Measurements from ENCODE around the gene DISC1. TPM values are rescaled to one million over a fixed set of nuclear protein-coding genes. Genes with fewer than 3 reads are reported as not detected.
A peak's percentile ranks its signal among the peaks of the same experiment; 100 is the strongest.

DISC1 gene
- polyA plus RNA-seq, 1 experiment: 2.3 TPM

DNA sequence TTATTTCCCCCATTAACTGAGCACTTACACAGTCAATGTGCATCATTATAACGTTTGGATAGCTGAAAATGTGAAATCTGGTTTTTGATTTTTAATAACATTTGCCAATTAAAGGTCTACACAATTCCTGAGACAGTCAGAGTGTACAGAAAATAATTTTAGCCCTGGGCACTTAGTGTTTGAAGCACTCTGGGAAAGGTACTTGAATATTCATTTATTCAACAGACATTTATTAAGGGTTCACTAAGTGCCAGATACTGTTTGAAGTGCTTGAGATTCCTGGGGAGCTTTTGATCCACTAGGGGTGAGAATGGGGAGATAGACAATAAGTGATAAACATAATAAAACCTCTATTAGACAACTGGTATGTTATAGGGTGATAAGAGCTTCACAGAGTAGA, 141.8 kb downstream of the DISC1 start:
- TF ChIP-seq, protein P1, sequence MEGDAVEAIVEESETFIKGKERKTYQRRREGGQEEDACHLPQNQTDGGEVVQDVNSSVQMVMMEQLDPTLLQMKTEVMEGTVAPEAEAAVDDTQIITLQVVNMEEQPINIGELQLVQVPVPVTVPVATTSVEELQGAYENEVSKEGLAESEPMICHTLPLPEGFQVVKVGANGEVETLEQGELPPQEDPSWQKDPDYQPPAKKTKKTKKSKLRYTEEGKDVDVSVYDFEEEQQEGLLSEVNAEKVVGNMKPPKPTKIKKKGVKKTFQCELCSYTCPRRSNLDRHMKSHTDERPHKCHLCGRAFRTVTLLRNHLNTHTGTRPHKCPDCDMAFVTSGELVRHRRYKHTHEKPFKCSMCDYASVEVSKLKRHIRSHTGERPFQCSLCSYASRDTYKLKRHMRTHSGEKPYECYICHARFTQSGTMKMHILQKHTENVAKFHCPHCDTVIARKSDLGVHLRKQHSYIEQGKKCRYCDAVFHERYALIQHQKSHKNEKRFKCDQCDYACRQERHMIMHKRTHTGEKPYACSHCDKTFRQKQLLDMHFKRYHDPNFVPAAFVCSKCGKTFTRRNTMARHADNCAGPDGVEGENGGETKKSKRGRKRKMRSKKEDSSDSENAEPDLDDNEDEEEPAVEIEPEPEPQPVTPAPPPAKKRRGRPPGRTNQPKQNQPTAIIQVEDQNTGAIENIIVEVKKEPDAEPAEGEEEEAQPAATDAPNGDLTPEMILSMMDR (IDR thresholded peaks at IDR 0.05; ENCODE audit: insufficient read depth, low read depth, low read length): no peak
- H3K4me3 ChIP-seq (ENCODE audit: low read depth, low read length): no peak overlapping the region
- ChIA-PET POLR2A (no interaction called here), CTCF (no interaction called here)
- DNase-seq (ENCODE audit: low read depth): no peak
- peaks cover 5% of the 10 kb centered on the region for H3K36me3 ChIP-seq (ENCODE audit: control insufficient read depth, insufficient read depth, low read length)
- no peaks in the 10 kb centered on the region for H3K27me3 ChIP-seq (ENCODE audit: control insufficient read depth, insufficient read depth, low read length)

DNA sequence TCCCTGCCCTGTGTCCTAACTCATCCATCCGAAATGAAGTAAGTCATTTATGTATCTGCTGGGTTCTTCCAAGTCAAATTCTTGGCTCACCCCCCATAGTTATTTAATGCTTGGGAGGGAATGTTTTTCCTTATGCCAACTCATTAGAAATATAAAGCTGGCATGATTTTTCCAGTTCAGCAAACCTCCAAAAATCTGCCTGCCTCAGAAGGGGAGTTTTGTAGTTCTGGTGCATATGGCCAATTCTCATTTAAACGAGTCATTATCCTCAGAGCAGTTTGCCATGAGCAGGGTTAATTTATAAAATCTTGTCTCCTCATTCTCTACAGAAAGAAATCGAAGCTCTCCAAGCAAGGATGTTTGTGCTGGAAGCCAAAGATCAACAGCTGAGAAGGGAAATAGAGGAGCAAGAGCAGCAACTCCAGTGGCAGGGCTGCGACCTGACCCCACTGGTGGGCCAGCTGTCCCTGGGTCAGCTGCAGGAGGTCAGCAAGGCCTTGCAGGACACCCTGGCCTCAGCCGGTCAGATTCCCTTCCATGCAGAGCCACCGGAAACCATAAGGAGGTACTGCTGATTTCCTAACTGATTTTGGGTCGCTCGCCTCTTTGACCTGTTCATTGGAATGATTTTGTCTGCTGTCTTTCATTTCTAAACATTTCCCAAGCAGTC, 144.1 kb downstream of the DISC1 start:
- POLR2A ChIA-PET: no interaction called here
- no peak overlapping the region for H3K4me3 ChIP-seq (ENCODE audit: low read depth, low read length)
- no peak for DNase-seq (ENCODE audit: low read depth)
- TF ChIP-seq, protein P1 (IDR thresholded peaks at IDR 0.05; ENCODE audit: insufficient read depth, low read depth, low read length): no peak
- no peaks in the 10 kb centered on the region for H3K27me3 ChIP-seq (ENCODE audit: control insufficient read depth, insufficient read depth, low read length)
- CTCF ChIA-PET: interaction anchor here (1.5 kb wide), 1 partner anchor 29 kb away, joined by 3 read pairs; no protein-coding TSS in a partner anchor
- peaks cover 5% of the 10 kb centered on the region; the same call in 1 of the 2 replicates for H3K36me3 ChIP-seq (ENCODE audit: control insufficient read depth, insufficient read depth, low read length)

DNA sequence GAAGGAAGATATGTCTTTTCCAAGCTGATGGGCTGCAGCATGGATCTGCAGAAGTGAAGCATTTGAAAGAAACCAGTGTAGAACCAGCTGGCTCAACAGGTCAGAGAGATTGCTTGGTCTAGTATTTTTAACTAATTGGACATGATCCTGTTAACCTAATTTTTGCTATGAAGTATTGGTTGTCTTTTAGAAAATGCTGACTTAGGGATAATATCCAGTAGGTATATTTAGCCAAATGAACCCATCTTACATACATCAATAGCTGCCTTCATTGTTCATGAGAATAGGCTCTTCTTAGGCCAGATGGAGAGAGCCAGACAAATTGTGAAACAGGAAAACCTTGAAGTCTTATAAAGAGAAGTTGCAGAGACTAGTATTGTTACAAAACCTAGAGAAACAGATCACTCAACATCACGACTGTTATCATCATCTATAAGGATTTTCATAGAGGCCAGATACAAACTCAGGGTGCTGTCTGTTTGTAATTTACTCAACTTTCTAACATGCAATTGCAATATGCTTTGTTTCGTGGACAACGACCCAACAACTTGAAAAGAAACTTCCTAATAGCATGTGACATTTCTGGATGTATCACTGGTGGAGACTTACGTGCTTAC, 148.2 kb downstream of the DISC1 start:
- Histone ChIP-seq H3K36me3 (ENCODE audit: control insufficient read depth, insufficient read depth, low read length) (peaks cover 5% of the 10 kb centered on the region; the same call in 1 of the 2 replicates), H3K4me3 (ENCODE audit: low read depth, low read length) (no peak overlapping the region), H3K27me3 (ENCODE audit: control insufficient read depth, insufficient read depth, low read length) (no peaks in the 10 kb centered on the region)
- TF ChIP-seq, protein P1 (IDR thresholded peaks at IDR 0.05; ENCODE audit: insufficient read depth, low read depth, low read length): no peak
- CTCF ChIA-PET: interaction anchor here (0.6 kb wide), 1 partner anchor 8 kb away, joined by 3 read pairs; no protein-coding TSS in a partner anchor
- POLR2A ChIA-PET: no interaction called here
- DNase-seq (ENCODE audit: low read depth): no peak

DNA sequence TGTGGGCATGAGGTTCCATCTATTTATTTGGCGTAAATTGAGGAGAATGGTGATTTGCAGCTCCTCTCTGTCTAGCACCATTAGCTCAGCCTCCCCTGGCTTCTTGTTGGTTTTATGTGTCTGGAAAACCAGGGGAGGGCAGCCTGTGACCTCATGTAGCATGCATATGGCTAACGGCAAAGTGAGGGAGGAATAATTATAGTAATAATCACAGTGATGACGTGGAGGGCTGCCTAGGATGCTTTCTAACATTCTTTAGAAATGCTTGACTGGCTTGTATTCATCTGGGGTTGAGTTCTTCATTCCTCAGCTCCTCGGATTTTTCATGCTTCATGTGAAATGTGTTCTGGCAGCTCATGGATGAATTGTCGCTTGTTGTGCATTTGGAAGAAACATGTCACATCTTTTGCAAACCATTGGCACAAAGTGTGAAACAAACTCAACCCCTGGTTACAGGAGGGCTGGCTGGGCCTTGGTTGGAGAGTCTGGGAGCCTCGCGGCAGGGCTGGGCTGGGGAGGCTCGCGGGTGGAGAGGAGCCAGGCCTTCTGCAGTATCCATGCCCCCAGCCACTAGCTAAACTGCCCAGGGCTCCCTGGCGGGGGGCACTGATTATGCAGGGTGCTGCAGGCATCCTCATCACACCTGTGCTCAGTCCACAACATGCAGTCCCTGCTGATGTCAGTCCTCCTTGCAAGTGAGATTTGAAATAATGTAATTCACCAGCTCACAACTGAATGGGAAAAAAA, 149.6 kb downstream of the DISC1 start:
- peak; percentile 60 for DNase-seq (ENCODE audit: low read depth)
- ChIA-PET CTCF (interaction anchor here (0.6 to 1.7 kb wide), 3 partner anchors 20 to 578 kb away, joined by 3 to 8 read pairs (median 3); no protein-coding TSS in a partner anchor), POLR2A (no interaction called here)
- no peaks in the 10 kb centered on the region for H3K27me3 ChIP-seq (ENCODE audit: control insufficient read depth, insufficient read depth, low read length)
- H3K4me3 ChIP-seq (ENCODE audit: low read depth, low read length): no peak overlapping the region
- H3K36me3 ChIP-seq (ENCODE audit: control insufficient read depth, insufficient read depth, low read length): 0 out of 2 replicates have a peak, but pooled peaks cover 2% of the 10 kb centered on the region
- TF ChIP-seq, protein P1 (IDR thresholded peaks at IDR 0.05; ENCODE audit: insufficient read depth, low read depth, low read length): no peak

DNA sequence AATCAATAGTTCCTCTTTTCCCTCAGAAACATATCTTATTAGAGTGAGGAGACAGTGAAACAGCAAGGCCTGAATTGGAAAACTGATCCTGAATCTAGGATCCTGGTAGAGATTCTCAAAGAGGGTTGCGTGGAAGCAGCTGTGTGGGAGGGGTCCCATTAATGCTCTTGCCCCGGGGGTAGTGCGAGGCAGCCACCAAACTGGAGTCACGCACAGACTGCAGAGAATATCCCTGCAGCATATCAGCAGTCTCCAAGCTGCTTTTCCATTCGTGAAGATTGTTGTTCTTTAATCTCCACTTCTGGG, 150.1 kb downstream of the DISC1 start:
- no peak overlapping the region for H3K4me3 ChIP-seq (ENCODE audit: low read depth, low read length)
- H3K27me3 ChIP-seq (ENCODE audit: control insufficient read depth, insufficient read depth, low read length): no peaks in the 10 kb centered on the region
- DNase-seq (ENCODE audit: low read depth): no peak
- 0 out of 2 replicates have a peak, but pooled peaks cover 2% of the 10 kb centered on the region for H3K36me3 ChIP-seq (ENCODE audit: control insufficient read depth, insufficient read depth, low read length)
- TF ChIP-seq, protein P1 (IDR thresholded peaks at IDR 0.05; ENCODE audit: insufficient read depth, low read depth, low read length): no peak
- CTCF ChIA-PET: interaction anchor here (0.8 to 1.7 kb wide), 2 partner anchors 20 to 90 kb away, joined by 3 to 8 read pairs; no protein-coding TSS in a partner anchor
- POLR2A ChIA-PET: no interaction called here

Measured in BJ (cell line).